Measurements from ENCODE around the gene SFXN2. TPM values are rescaled to one million over a fixed set of nuclear protein-coding genes. Genes with fewer than 3 reads are reported as not detected.
A peak's percentile ranks its signal among the peaks of the same experiment; 100 is the strongest.

Gene SFXN2
- total RNA-seq, 1 donor from 2014 or later, result 35.8 TPM

GRCh38 chr10:102775935-102776669 is 61.7 kb downstream of the SFXN2 start:
- H3K9me3 Mint-ChIP-seq, result no peaks in the 10 kb centered on the region
- H3K4me1 Mint-ChIP-seq (ENCODE audit: unreplicated experiment), result peaks cover 68% of the 10 kb centered on the region
- peaks cover 5% of the 10 kb centered on the region for H3K36me3 Mint-ChIP-seq
- H3K27me3 Mint-ChIP-seq, result no peaks in the 10 kb centered on the region
- peak overlapping the region; percentile 92 for H3K27ac Mint-ChIP-seq
- peak overlapping the region; percentile 82 for H3K4me3 Mint-ChIP-seq
- DNase-seq (ENCODE audit: extremely low spot score, unreplicated experiment), result no peak
- no peak for TF ChIP-seq CTCF (conservative IDR thresholded peaks at IDR 0.05)

- peaks cover 5% of the 10 kb centered on the region for H3K36me3 Mint-ChIP-seq
- H3K27ac Mint-ChIP-seq, result peak overlapping the region; percentile 92
- no peaks in the 10 kb centered on the region for H3K27me3 Mint-ChIP-seq
- TF ChIP-seq CTCF (conservative IDR thresholded peaks at IDR 0.05), result no peak
- H3K9me3 Mint-ChIP-seq, result no peaks in the 10 kb centered on the region
- H3K4me3 Mint-ChIP-seq, result peak overlapping the region; percentile 82
- peaks cover 72% of the 10 kb centered on the region for H3K4me1 Mint-ChIP-seq (ENCODE audit: unreplicated experiment)
- DNase-seq (ENCODE audit: extremely low spot score, unreplicated experiment), result peak; percentile 72
These were observed 62.5 kb downstream of the SFXN2 start for GRCh38 chr10:102776779-102777456.

GRCh38 chr10:102777711-102778453 is 63.4 kb downstream of the SFXN2 start:
- peak overlapping the region; percentile 62 for H3K4me3 Mint-ChIP-seq
- H3K9me3 Mint-ChIP-seq, result no peaks in the 10 kb centered on the region
- H3K36me3 Mint-ChIP-seq, result peaks cover 5% of the 10 kb centered on the region
- no peaks in the 10 kb centered on the region for H3K27me3 Mint-ChIP-seq
- H3K4me1 Mint-ChIP-seq (ENCODE audit: unreplicated experiment), result peaks cover 79% of the 10 kb centered on the region
- peak overlapping the region; percentile 83 for H3K27ac Mint-ChIP-seq
- TF ChIP-seq CTCF (conservative IDR thresholded peaks at IDR 0.05), result no peak
- no peak for DNase-seq (ENCODE audit: extremely low spot score, unreplicated experiment)

- no peak for TF ChIP-seq CTCF (conservative IDR thresholded peaks at IDR 0.05)
- H3K4me3 Mint-ChIP-seq, result peak overlapping the region; percentile 62
- H3K36me3 Mint-ChIP-seq, result peaks cover 11% of the 10 kb centered on the region
- H3K9me3 Mint-ChIP-seq, result peaks cover 6% of the 10 kb centered on the region
- no peak for DNase-seq (ENCODE audit: extremely low spot score, unreplicated experiment)
- H3K27ac Mint-ChIP-seq, result peak overlapping the region; percentile 83
- peaks cover 81% of the 10 kb centered on the region for H3K4me1 Mint-ChIP-seq (ENCODE audit: unreplicated experiment)
- H3K27me3 Mint-ChIP-seq, result no peaks in the 10 kb centered on the region
These were observed 64.3 kb downstream of the SFXN2 start for GRCh38 chr10:102778781-102779180.

GRCh38 chr10:102779680-102780526 is 65.5 kb downstream of the SFXN2 start:
- no peaks in the 10 kb centered on the region for H3K27me3 Mint-ChIP-seq
- H3K36me3 Mint-ChIP-seq, result peaks cover 14% of the 10 kb centered on the region
- peaks cover 6% of the 10 kb centered on the region for H3K9me3 Mint-ChIP-seq
- peaks cover 76% of the 10 kb centered on the region for H3K4me1 Mint-ChIP-seq (ENCODE audit: unreplicated experiment)
- H3K4me3 Mint-ChIP-seq, result peak overlapping the region; percentile 40
- no peak for TF ChIP-seq CTCF (conservative IDR thresholded peaks at IDR 0.05)
- H3K27ac Mint-ChIP-seq, result peak overlapping the region; percentile 53
- DNase-seq (ENCODE audit: extremely low spot score, unreplicated experiment), result no peak
